ENCODE data around the gene LCOR. TPM values are rescaled to one million over a fixed set of nuclear protein-coding genes. Genes with fewer than 3 reads are reported as not detected.
"Not testable (repeated sequence)": the region's sequence is repeated elsewhere in the genome, so short reads cannot be mapped to it uniquely, and the experiment has no call there.

Gene LCOR
- total and polyA plus RNA-seq, 9 donors: 9.0 to 18.0 (median 12.0) TPM

GRCh38 chr10:96834120-96834519, 2.0 kb downstream of the LCOR start:
- H3K27ac ChIP-seq (ENCODE audit: low read length): no peak overlapping the region
- H3K27me3 ChIP-seq (ENCODE audit: control insufficient read depth, insufficient read depth, low read length): no peaks in the 10 kb centered on the region
- H3K4me3 ChIP-seq (ENCODE audit: low read length): peak overlapping the region; percentile 86
- no peaks in the 10 kb centered on the region for H3K9me3 ChIP-seq (replicated peaks; ENCODE audit: control insufficient read depth, low read depth, low read length)
- DNase-seq: no peak
- H3K36me3 ChIP-seq (ENCODE audit: control insufficient read depth, insufficient read depth, low read length): no peaks in the 10 kb centered on the region
- H3K4me1 ChIP-seq (ENCODE audit: control insufficient read depth, insufficient read depth, low read length): peaks cover 13% of the 10 kb centered on the region
- WGBS (ENCODE audit: insufficient coverage): no CpG with 5 or more reads among the region's 8 CpGs

GRCh38 chr10:96835899-96836298, 3.8 kb downstream of the LCOR start:
- H3K4me1 ChIP-seq (ENCODE audit: control insufficient read depth, insufficient read depth, low read length): peaks cover 13% of the 10 kb centered on the region
- H3K27me3 ChIP-seq (ENCODE audit: control insufficient read depth, insufficient read depth, low read length): no peaks in the 10 kb centered on the region
- DNase-seq: peak; percentile 15
- no peaks in the 10 kb centered on the region for H3K36me3 ChIP-seq (ENCODE audit: control insufficient read depth, insufficient read depth, low read length)
- 71% methylated on average over 1 of the region's 1 CpG for WGBS (ENCODE audit: insufficient coverage)
- no peaks in the 10 kb centered on the region for H3K9me3 ChIP-seq (replicated peaks; ENCODE audit: control insufficient read depth, low read depth, low read length)
- H3K4me3 ChIP-seq (ENCODE audit: low read length): no peak overlapping the region
- no peak overlapping the region for H3K27ac ChIP-seq (ENCODE audit: low read length)

- no peak overlapping the region for H3K27ac ChIP-seq (ENCODE audit: low read length)
- H3K27me3 ChIP-seq (ENCODE audit: control insufficient read depth, insufficient read depth, low read length): no peaks in the 10 kb centered on the region
- H3K9me3 ChIP-seq (replicated peaks; ENCODE audit: control insufficient read depth, low read depth, low read length): no peaks in the 10 kb centered on the region
- H3K4me3 ChIP-seq (ENCODE audit: low read length): no peak overlapping the region
- no peaks in the 10 kb centered on the region for H3K36me3 ChIP-seq (ENCODE audit: control insufficient read depth, insufficient read depth, low read length)
- peaks cover 12% of the 10 kb centered on the region for H3K4me1 ChIP-seq (ENCODE audit: control insufficient read depth, insufficient read depth, low read length)
- no CpG with 5 or more reads among the region's 4 CpGs for WGBS (ENCODE audit: insufficient coverage)
- DNase-seq: no peak
Observed at GRCh38 chr10:96838529-96838928, 6.4 kb downstream of the LCOR start.

DNA sequence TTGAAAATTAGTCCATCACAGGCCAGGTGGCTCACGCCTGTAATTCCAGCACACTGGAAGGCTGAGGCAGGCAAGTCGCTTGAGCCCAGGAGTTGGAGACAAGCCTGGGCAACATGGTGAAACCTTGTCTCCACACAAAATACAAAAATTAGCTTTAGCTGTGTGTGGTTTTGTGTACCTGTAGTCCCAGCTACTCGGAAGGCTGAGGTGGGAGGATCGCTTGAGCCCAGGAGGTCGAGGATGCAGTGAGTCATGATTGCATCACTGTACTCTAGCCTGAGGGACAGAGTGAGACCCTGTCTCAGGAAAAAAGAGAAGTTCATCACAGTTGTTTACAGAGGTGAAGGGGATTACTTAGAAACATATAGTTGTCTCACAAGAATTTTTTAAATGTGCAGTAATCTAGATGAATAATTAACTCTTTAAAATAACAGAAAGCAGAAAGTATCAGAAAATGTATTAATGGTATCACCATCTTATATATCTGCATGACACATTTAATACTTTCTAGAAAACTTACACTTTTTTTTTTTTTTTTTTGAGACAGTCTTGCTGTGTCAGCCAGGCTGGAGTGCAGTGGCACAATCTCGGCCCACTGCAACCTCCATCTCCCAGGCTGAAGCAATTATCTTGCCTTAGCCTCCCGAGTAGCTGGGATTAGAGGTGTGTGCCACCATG, 8.9 kb downstream of the LCOR start:
- Histone ChIP-seq H3K9me3 (replicated peaks; ENCODE audit: control insufficient read depth, low read depth, low read length) (no peaks in the 10 kb centered on the region), H3K27ac (ENCODE audit: low read length) (no peak overlapping the region), H3K36me3 (ENCODE audit: control insufficient read depth, insufficient read depth, low read length) (no peaks in the 10 kb centered on the region), H3K27me3 (ENCODE audit: control insufficient read depth, insufficient read depth, low read length) (no peaks in the 10 kb centered on the region), H3K4me1 (ENCODE audit: control insufficient read depth, insufficient read depth, low read length) (peaks cover 5% of the 10 kb centered on the region), H3K4me3 (ENCODE audit: low read length) (no peak overlapping the region)
- DNase-seq: no peak
- 54% methylated on average over 3 of the region's 7 CpGs for WGBS (ENCODE audit: insufficient coverage)

- Histone ChIP-seq H3K9me3 (replicated peaks; ENCODE audit: control insufficient read depth, low read depth, low read length) (no peaks in the 10 kb centered on the region), H3K4me3 (ENCODE audit: low read length) (no peak overlapping the region), H3K27me3 (ENCODE audit: control insufficient read depth, insufficient read depth, low read length) (no peaks in the 10 kb centered on the region), H3K4me1 (ENCODE audit: control insufficient read depth, insufficient read depth, low read length) (no peaks in the 10 kb centered on the region), H3K36me3 (ENCODE audit: control insufficient read depth, insufficient read depth, low read length) (no peaks in the 10 kb centered on the region), H3K27ac (ENCODE audit: low read length) (no peak overlapping the region)
- no peak for DNase-seq
- no CpG with 5 or more reads among the region's 8 CpGs for WGBS (ENCODE audit: insufficient coverage)
Observed at GRCh38 chr10:96842896-96843723, 11.0 kb downstream of the LCOR start.

DNA sequence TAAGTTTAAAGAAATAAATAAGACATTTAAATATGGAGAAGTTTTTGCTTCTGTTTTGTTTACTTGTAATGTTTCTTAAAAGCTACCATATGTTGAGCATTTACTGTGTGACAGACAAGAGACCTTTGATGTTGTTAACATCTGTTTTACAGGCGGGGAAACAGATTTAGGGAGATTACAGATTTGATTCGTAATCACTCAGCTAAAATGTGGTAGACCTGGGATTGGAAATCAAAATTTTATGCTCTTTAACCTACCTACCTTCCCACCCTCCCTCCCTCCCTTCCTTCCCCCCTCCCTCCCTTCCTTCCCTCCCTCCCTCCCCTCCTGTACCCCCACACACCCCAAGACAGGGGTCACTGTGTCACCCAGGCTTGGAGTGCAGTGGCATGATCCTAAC, 11.7 kb downstream of the LCOR start:
- Histone ChIP-seq H3K4me1 (ENCODE audit: control insufficient read depth, insufficient read depth, low read length) (no peaks in the 10 kb centered on the region), H3K36me3 (ENCODE audit: control insufficient read depth, insufficient read depth, low read length) (no peaks in the 10 kb centered on the region), H3K9me3 (replicated peaks; ENCODE audit: control insufficient read depth, low read depth, low read length) (no peaks in the 10 kb centered on the region), H3K4me3 (ENCODE audit: low read length) (no peak overlapping the region), H3K27me3 (ENCODE audit: control insufficient read depth, insufficient read depth, low read length) (no peaks in the 10 kb centered on the region), H3K27ac (ENCODE audit: low read length) (no peak overlapping the region)
- DNase-seq: no peak
- WGBS (ENCODE audit: insufficient coverage): no CpG with 5 or more reads among the region's 2 CpGs

DNA sequence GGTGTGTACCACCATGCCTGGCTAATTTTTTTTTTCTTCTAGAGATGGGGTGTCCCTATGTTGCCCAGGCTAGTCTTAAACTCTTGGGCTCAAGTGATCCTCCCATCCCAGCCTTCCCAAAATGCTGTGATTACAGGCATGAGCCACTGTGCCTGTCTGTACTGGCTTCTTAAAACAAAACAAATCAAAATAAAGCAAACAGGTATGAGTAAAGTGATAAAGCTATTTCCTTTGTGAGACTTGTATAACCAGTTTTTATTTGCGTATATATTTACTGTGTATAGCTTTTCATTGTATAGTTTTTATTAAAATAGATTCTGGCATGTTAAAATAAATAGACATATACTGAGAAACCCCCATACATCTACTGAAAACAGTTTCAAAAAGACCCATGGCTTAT, 14.3 kb downstream of the LCOR start:
- H3K4me1 ChIP-seq (ENCODE audit: control insufficient read depth, insufficient read depth, low read length): no peaks in the 10 kb centered on the region
- H3K27ac ChIP-seq (ENCODE audit: low read length): no peak overlapping the region

GRCh38 chr10:96846926-96847325, 14.8 kb downstream of the LCOR start:
- Histone ChIP-seq H3K36me3 (ENCODE audit: control insufficient read depth, insufficient read depth, low read length) (no peaks in the 10 kb centered on the region), H3K4me3 (ENCODE audit: low read length) (no peak overlapping the region), H3K4me1 (ENCODE audit: control insufficient read depth, insufficient read depth, low read length) (no peaks in the 10 kb centered on the region), H3K27me3 (ENCODE audit: control insufficient read depth, insufficient read depth, low read length) (no peaks in the 10 kb centered on the region), H3K27ac (ENCODE audit: low read length) (no peak overlapping the region), H3K9me3 (replicated peaks; ENCODE audit: control insufficient read depth, low read depth, low read length) (no peaks in the 10 kb centered on the region)
- DNase-seq: no peak
- 81% methylated on average over 3 of the region's 5 CpGs for WGBS (ENCODE audit: insufficient coverage)

More for the DNA sequence above, 14.3 kb downstream of the LCOR start:
- H3K9me3 ChIP-seq (replicated peaks; ENCODE audit: control insufficient read depth, low read depth, low read length): no peaks in the 10 kb centered on the region
- no peaks in the 10 kb centered on the region for H3K27me3 ChIP-seq (ENCODE audit: control insufficient read depth, insufficient read depth, low read length)
- H3K4me3 ChIP-seq (ENCODE audit: low read length): no peak overlapping the region
- no peak for DNase-seq
- no CpG with 5 or more reads among the region's 1 CpG for WGBS (ENCODE audit: insufficient coverage)
- no peaks in the 10 kb centered on the region for H3K36me3 ChIP-seq (ENCODE audit: control insufficient read depth, insufficient read depth, low read length)

GRCh38 chr10:96847356-96847755, 15.3 kb downstream of the LCOR start:
- H3K4me3 ChIP-seq (ENCODE audit: low read length); DNase-seq; H3K27ac ChIP-seq (ENCODE audit: low read length); H3K36me3 ChIP-seq (ENCODE audit: control insufficient read depth, insufficient read depth, low read length); H3K9me3 ChIP-seq (replicated peaks; ENCODE audit: control insufficient read depth, low read depth, low read length); H3K27me3 ChIP-seq (ENCODE audit: control insufficient read depth, insufficient read depth, low read length); H3K4me1 ChIP-seq (ENCODE audit: control insufficient read depth, insufficient read depth, low read length): not testable (repeated sequence)
- 93% methylated on average over 5 of the region's 12 CpGs for WGBS (ENCODE audit: insufficient coverage)

GRCh38 chr10:96850113-96850512, 18.0 kb downstream of the LCOR start:
- Histone ChIP-seq H3K27me3 (ENCODE audit: control insufficient read depth, insufficient read depth, low read length) (no peaks in the 10 kb centered on the region), H3K4me1 (ENCODE audit: control insufficient read depth, insufficient read depth, low read length) (no peaks in the 10 kb centered on the region), H3K36me3 (ENCODE audit: control insufficient read depth, insufficient read depth, low read length) (peaks cover 3% of the 10 kb centered on the region), H3K9me3 (replicated peaks; ENCODE audit: control insufficient read depth, low read depth, low read length) (no peaks in the 10 kb centered on the region), H3K4me3 (ENCODE audit: low read length) (no peak overlapping the region), H3K27ac (ENCODE audit: low read length) (no peak overlapping the region)
- WGBS (ENCODE audit: insufficient coverage): 75% methylated on average over 2 of the region's 5 CpGs
- DNase-seq: no peak
